HG02973 (cell line): ENCODE results near the gene CHMP6.

ENCODE experiments used
- ATAC-seq: cut with Tn5 transposase; IDR thresholded peaks from one replicate; pipeline ENCODE4 v1.9.1; 2021; ENCODE audit warnings: moderate library complexity; ENCODE audit not compliant: unreplicated experiment

CHMP6 gene

GRCh38 chr17:80991645-80992076 lies at the start of gene CHMP6:
TSS of gene CHMP6 (plus strand) at chr17:80991841. CDS start at chr17:80991919, 78 bp downstream.
- no peak for ATAC-seq

- ATAC-seq, result no peak
Observed at GRCh38 chr17:80942423-80943345, 49.0 kb upstream of the CHMP6 start.

- ATAC-seq, result no peak
Observed at GRCh38 chr17:80943346-80944145, 48.1 kb upstream of the CHMP6 start.

GRCh38 chr17:80944326-80944725 lies 47.3 kb upstream of the CHMP6 start:
- no peak for ATAC-seq

- no peak for ATAC-seq
Observed at GRCh38 chr17:80945736-80946135, 45.9 kb upstream of the CHMP6 start.

GRCh38 chr17:80946449-80946848 lies 45.2 kb upstream of the CHMP6 start:
- no peak for ATAC-seq

GRCh38 chr17:80947200-80947940 lies 44.3 kb upstream of the CHMP6 start:
- no peak for ATAC-seq

- ATAC-seq, result no peak
Observed at GRCh38 chr17:80948019-80948975, 43.3 kb upstream of the CHMP6 start.

- ATAC-seq, result no peak
Observed at GRCh38 chr17:80948976-80949450, 42.6 kb upstream of the CHMP6 start.

- no peak for ATAC-seq
Observed at GRCh38 chr17:80949451-80950421, 41.9 kb upstream of the CHMP6 start.

- no peak for ATAC-seq
Observed at GRCh38 chr17:80950466-80951120, 41.0 kb upstream of the CHMP6 start.

- ATAC-seq, result no peak
Observed at GRCh38 chr17:80951121-80952090, 40.2 kb upstream of the CHMP6 start.

- no peak for ATAC-seq
Observed at GRCh38 chr17:80952291-80952690, 39.4 kb upstream of the CHMP6 start.

GRCh38 chr17:80953471-80954315 lies 37.9 kb upstream of the CHMP6 start:
- ATAC-seq, result no peak

GRCh38 chr17:80955078-80955477 lies 36.6 kb upstream of the CHMP6 start:
- no peak for ATAC-seq

- ATAC-seq, result no peak
Observed at GRCh38 chr17:80955671-80956280, 35.9 kb upstream of the CHMP6 start.
